Astrocyte of the hippocampus (primary cell): ENCODE data around the gene RIPOR3.
A peak's percentile ranks its signal among the peaks of the same experiment; 100 is the strongest.
"Not testable (repeated sequence)": the region's sequence is repeated elsewhere in the genome, so short reads cannot be mapped to it uniquely, and the experiment has no call there.

ENCODE experiments used
- DNase-seq: peaks from one replicate; pipeline ENCODE4 v3.0.0; 2011; ENCODE audit warnings: low read depth, low spot score

The RIPOR3 gene

DNA sequence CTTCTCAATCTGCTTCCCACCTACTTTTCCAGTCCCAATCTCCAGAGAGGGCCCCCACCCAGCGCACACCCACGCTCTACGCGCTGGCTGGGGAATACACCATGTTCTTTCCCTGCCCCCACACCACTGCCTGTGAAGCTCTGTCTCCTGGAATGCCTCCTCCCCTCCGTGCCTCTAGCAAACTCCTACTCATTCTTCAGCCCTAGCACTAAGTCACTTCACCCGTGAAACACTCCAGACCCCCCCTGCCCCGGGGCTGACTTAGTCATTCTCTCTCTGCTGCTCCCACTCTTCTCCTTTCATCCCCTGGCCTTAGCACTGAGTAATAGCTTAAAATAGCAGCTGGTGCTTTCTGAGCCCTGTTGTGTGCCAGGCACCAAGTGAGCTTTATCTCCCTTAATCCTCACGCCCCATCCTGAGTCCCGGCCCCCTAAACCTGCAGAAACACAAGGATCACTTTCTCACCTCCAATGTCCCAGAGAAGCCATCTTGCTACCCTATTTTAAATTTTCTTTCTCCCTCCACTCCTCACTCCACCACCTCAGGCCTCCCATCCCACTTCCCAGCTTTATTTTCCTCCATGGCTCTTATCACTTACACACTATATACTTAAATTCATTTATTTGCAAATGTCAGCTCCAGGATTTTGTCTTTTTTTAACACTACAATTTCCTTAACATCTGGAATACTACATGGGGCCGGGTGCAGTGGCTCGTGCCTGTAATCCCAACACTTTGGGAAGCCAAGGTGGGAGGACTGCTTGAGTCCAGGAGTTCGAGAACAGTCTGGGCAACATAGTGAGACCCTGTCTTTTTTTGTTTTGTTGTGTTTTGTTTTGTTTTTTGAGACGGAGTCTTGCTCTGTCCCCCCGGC lies 33.7 kb upstream of the RIPOR3 start:
- peak; percentile 91 for DNase-seq

DNA sequence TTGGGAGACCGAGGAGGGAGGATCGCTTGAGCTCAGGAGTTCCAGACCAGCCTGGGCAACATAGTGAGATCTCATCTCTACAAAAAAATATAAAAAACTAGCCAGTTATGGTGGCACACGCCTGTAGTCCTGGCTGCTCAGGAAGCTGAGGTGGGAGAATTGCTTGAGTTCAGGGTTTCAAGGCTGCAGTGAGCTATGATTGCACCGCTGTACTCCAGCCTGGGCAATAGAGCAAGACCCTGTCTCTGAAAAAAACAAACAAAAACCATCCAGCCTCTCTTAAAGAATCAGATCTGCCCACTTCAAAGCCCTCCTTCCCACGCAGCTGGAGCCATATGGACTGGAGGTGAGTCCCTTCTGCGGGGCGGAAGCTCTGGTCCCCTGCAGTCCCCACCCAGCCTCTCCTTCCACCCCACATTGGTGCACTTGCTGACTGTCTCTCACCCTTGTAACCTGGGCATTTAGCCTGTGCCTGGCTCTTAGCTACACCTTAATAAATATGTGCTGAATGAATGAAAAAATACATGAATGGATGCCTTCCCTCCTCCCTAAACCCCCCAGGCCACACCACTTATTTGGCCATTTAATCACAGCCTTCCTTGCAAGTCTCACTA lies 32.9 kb upstream of the RIPOR3 start:
- no peak for DNase-seq

DNA sequence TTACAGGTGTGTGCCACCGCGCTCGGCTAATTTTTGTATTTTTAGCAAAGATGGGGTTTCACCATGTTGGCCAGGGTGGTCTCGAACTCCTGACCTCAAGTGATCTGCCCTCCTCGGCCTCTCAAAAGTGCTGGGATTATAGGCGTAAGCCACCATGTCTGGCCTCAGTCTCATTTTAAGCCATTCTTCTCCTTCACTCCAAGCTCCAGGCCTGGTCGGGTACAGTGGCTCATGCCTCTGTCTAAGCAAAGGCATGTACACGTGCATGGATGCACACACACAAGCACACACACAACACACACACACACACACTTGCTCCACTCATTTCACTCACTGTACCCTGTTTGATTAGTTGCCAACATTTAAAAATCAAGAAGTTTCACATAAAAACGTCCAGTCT lies 32.3 kb upstream of the RIPOR3 start:
- no peak for DNase-seq

- no peak for DNase-seq
Observed at GRCh38 chr20:50722424-50723155, 31.2 kb upstream of the RIPOR3 start.

DNA sequence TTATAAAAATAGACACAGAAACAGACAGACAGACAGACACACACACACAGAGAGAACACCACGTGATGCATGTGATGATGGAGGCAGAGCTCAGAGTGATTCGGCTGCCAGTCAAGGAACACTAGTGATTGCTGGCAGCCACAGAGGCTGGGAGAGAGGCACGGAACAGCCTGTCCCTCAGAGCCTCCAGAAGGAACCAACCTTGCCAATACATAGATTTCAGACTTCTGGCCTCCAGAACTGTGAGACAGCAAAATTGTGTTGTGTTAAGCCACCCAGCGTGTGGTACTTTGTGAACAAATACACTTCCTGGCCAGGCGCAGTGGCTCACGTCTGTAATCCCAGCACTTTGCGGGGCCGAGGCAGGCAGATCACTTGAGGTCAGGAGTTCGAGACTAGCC lies 30.5 kb upstream of the RIPOR3 start:
- no peak for DNase-seq

DNA sequence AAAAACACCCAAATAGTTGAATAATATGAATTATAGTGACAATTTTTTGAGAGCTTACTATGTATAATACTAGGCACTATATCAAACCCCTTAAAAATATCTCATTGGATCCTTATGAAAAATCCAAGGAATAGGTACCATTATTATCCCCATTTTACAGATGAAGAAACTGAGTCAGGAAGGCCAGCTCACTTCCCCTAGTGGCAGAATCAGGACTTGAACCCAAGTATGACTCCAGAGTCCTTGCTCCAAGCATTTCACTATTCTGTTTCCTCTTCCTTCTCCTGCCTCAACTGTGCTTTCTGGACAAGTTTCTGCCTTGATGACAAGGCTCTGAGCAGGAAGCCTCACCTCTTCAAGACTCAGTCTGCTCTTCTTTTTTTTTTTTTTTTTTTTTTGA lies 29.2 kb upstream of the RIPOR3 start:
- DNase-seq: no peak

GRCh38 chr20:50720026-50720425 lies 28.7 kb upstream of the RIPOR3 start:
- no peak for DNase-seq

DNA sequence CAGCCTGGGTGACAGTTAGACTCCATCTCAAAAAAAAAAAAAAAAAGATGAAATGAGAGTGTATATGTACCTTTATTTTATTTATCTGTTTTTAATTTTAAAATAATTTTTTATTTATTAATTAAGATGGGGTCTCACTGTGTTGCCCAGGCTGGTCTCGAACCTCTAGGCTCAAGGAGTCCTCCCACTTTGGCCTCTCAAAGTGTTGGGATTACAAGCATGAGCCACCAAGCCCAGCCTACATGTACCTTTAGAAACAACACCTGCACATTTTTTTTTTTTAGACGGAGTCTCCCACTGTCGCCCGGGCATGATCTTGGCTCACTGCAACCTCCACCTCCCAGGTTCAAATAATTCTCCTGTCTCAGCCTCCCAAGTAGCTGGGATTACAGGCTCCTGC lies 28.0 kb upstream of the RIPOR3 start:
- no peak for DNase-seq

- DNase-seq: no peak
Observed at GRCh38 chr20:50717974-50718761, 26.8 kb upstream of the RIPOR3 start.

DNA sequence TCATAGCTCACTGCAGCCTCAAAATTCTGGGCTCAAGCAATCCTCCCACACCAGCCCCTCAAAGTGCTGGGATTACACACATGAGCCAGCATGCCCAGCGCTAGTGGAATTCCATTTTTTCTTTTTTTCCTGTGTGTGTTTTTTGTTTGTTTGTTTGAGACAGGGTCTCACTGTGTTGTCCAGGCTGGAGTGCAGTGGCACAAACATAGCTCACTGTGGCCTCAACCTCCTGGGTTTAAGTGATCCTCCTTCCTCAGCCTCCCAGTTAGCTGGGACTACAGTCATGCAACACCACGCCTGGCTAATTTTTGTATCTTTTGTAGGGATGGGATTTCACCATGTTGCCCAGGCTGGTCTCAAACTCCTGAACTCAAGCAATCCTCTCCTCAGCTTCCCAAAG lies 26.0 kb upstream of the RIPOR3 start:
- DNase-seq: no peak

GRCh38 chr20:50716518-50716917 lies 25.2 kb upstream of the RIPOR3 start:
- no peak for DNase-seq

GRCh38 chr20:50715694-50716093 lies 24.4 kb upstream of the RIPOR3 start:
- DNase-seq: no peak

- DNase-seq: not testable (repeated sequence)
Observed at GRCh38 chr20:50714426-50714825, 23.1 kb upstream of the RIPOR3 start.

GRCh38 chr20:50713657-50714101 lies 22.3 kb upstream of the RIPOR3 start:
- peak; percentile 64 for DNase-seq

DNA sequence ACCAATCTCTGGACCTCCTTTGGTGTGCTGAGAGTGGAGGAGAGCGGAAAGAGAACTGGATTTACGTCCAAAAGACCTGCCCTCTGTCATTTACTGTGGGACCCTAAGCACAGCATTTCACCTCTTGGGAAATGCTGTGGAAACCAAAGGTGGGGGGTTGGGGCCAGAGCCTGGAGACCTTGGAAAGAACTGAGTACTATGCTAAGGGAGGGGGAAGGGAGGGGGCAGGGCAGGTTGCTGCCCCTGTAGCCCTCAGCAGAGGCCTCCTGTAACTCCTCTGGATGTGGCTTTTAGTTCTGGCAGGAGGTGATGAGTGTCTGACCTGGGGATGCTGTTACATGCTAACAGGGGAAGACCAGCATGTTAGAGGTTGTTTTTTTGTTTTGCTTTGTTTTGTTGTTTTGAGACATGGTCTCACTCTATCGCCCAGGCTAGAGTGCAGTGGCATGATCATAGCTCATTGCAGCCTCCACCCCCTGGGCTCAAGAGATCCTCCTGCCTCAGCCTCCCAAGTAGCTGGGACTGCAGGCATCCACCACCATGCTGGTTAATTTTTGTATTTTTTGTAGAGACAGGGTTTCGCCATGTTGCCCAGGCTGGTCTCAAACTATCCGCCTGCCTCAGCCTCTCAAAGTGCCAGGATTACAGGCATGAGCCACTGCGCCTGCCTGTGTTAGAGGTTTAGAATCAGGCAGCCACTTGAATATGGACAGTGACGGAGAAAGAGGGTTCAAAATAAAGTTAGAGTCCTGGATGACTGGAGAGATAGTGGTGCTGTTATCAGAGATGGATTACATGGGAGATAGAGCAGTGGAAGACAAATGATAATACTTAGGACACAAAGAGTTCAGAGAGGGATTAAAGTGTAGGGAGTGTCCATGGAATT lies 21.7 kb upstream of the RIPOR3 start:
- no peak for DNase-seq

DNA sequence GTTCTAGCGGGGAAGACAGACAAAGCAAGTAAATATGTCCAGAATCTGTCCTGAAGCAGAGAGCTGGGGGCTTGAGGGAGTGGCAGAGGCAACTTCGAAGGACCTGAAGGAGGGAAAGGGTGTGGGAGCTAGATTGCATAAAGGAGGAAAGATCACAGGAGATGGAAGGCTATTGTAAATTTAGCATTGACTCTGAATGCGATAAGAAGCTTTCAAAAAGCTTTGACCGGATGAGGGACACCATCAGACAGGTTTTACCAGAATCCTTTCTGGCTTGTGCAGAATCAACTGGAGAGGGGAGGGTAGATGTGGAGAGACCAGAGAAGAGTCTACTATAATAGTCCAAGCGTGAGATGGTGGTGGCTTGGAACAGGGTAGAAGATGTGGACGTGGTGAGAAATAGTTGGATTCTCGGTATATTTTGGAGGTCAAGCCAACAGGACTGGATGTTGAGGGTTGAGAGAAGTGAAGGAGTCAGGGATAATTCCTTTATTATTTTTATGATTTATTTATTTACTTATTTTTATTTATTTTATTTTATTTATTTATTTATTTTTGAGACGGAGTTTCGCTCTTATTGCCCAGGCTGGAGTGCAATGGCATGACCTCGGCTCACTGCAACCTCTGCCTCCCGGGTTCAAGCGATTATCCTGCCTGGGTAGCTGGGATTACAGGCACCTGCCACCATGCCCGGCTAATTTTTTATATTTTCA lies 19.9 kb upstream of the RIPOR3 start:
- no peak for DNase-seq

DNA sequence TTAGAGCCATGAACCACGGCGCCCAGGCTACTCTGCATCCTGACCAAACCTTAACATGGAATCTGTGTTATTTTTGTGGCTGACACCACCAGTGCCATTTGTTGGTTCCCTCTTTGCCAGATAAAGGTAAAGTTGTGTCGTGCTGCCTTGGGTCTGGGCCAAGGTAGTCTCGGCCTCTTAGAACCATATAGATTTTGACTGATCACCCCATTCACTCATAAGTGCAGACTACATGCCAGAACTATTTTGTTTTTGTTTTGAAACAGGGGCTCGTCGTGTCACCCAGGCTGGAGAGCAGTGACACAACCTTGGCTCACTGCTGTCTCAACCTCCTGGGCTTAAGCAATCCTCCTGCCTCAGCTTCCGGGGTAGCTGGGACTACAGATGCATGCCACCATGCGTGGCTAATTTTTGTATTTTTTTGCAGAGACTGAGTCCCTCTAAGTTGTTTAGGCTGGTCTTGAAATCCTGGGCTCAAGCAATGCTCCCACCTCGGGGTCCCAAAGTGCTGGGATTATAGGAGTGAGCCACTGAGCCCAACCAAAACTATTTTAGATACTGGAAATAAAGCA lies 19.2 kb upstream of the RIPOR3 start:
- no peak for DNase-seq

GRCh38 chr20:50709636-50709973 lies 18.3 kb upstream of the RIPOR3 start:
- DNase-seq: no peak

- no peak for DNase-seq
Observed at GRCh38 chr20:50708845-50709635, 17.7 kb upstream of the RIPOR3 start.
